HL-60 (cell line): ENCODE measurements around the gene TMEM225B.

ENCODE experiments used
- POLR2AphosphoS5 ChIP-seq: IDR thresholded peaks from 2 replicates; pipeline ENCODE4 v1.6.1; 2012; ENCODE audit warnings: low read depth
- TF ChIP-seq, protein P1 (sequence below): IDR thresholded peaks from one replicate; pipeline ENCODE4 v1.5.1; 2011; ENCODE audit warnings: low read length, control low read depth, inconsistent platforms; ENCODE audit not compliant: insufficient read depth

DNA sequence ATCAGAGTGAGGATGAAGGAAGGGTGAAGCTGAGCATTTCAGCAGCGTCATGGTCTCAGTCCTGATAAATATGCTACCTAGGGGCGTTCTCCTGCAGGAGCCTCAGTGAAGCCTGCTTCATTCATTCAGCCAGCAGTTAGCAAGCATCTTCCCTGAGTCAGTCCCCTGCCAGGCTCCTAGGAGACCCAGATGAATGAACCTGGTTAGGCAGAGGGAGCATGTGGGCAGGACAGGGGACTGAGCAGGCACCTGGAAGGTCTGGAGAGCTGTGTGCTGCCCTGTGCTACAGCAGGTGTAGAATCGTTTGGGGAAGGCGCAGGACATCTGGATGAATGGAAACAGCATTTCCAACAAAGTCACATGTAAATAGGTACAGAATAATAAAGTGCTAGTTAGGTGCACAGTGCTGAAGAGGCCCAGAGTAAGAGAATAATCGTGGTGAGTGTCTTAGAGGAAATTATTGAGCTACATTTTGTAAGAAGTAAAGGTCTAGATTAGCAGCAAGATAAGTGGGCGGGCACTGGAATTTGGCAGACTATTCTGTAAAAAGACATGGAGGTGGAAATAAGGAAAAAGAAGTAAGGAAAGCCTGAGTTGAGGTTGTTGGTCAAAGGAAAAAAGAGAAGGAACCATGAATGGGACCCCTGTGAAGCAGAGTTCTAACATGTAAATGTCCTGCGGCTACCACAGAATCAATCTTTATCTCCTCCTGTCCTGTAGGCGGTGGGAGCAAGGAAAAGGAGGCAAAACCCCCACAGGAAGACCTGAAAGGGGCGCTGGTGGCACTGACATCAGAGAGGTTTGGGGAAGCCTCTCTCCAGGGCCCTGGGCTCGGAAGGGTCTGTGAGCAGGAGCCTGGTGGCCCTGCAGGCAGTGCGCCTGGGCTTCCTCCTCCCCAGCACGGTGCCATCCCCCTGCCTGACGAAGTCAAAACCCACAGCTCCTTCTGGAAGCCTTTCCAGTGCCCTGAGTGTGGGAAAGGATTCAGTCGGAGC is 30.7 kb downstream of the TMEM225B start:
- TF ChIP-seq, protein P1, sequence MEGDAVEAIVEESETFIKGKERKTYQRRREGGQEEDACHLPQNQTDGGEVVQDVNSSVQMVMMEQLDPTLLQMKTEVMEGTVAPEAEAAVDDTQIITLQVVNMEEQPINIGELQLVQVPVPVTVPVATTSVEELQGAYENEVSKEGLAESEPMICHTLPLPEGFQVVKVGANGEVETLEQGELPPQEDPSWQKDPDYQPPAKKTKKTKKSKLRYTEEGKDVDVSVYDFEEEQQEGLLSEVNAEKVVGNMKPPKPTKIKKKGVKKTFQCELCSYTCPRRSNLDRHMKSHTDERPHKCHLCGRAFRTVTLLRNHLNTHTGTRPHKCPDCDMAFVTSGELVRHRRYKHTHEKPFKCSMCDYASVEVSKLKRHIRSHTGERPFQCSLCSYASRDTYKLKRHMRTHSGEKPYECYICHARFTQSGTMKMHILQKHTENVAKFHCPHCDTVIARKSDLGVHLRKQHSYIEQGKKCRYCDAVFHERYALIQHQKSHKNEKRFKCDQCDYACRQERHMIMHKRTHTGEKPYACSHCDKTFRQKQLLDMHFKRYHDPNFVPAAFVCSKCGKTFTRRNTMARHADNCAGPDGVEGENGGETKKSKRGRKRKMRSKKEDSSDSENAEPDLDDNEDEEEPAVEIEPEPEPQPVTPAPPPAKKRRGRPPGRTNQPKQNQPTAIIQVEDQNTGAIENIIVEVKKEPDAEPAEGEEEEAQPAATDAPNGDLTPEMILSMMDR, result no peak
- TF ChIP-seq POLR2AphosphoS5, result no peak
